22Rv1 (cell line): ENCODE data around the gene DKK3.

Experiments
- CTCF ChIP-seq: fragments of 450-650 bp; IDR thresholded peaks from 2 replicates; pipeline ENCODE4 v1.5.1; 2017; ENCODE audit warnings: mild to moderate bottlenecking
- ZFX ChIP-seq: fragments of 450-650 bp; IDR thresholded peaks from 2 replicates; pipeline ENCODE4 v1.6.1; 2017; ENCODE audit warnings: antibody characterized with exemption, borderline replicate concordance

DNA sequence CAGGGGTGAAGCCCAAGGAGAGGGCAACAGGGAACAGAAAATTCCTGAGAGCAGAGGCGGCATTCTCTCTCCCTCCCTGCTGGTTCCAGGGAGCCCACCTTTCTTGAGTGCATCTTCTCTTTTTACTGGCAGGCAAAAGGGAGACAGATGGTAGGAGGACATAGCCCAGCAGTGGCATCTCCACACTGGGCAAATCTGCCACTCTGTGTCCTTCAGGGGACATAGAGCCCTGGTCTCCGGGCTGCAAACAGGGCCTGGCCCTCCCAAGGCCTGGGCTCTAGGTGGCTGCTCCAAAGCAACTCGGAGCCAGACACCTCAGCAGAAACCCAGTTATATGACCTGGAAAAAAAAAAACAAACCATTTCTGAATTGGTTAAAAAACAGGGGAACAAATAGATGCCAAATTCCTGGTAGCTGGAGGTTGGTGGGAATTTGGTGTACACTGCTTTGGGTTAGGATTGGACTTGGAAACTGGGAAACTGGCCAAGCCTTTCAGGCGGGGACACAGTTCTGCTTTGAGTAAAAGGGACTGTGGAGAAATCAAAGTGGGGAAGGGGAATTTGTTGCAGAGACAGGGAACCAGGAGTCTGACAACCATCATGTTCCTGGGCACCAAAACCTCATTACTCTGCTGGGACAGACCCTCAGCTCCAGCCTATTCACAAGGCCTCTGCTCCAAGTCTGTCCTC lies 23.6 kb upstream of the DKK3 start:
- TF ChIP-seq CTCF (no peak), ZFX (no peak)
